GM18526 (cell line): Measurements from ENCODE around the gene WNT5B.

Experiments used
- POLR2A ChIP-seq: IDR thresholded peaks from 3 replicates; pipeline ENCODE4 v1.6.1; 2011; ENCODE audit not compliant: insufficient read length; ENCODE audit errors: extremely low read depth

The WNT5B gene

GRCh38 chr12:1681493-1681807, 52.4 kb downstream of the WNT5B start:
- no peak for TF ChIP-seq POLR2A

GRCh38 chr12:1688086-1688710, 59.2 kb downstream of the WNT5B start:
- no peak for TF ChIP-seq POLR2A

- TF ChIP-seq POLR2A: peak; percentile 88
Observed at GRCh38 chr12:1690578-1691122, 61.6 kb downstream of the WNT5B start, which contains the start of gene ADIPOR2. Gene ADIPOR2, plus strand, starts transcription at chr12:1691070. Its CDS starts 63,274 bp downstream, at chr12:1754344.

GRCh38 chr12:1691123-1692007, 62.3 kb downstream of the WNT5B start:
- TF ChIP-seq POLR2A: no peak

- no peak for TF ChIP-seq POLR2A
Observed at GRCh38 chr12:1692226-1692625, 63.2 kb downstream of the WNT5B start.

GRCh38 chr12:1692895-1693610, 64.0 kb downstream of the WNT5B start:
- TF ChIP-seq POLR2A: no peak

GRCh38 chr12:1695886-1696670, 67.0 kb downstream of the WNT5B start:
- TF ChIP-seq POLR2A: no peak

GRCh38 chr12:1696800-1697199, 67.8 kb downstream of the WNT5B start:
- no peak for TF ChIP-seq POLR2A
